OCI-LY3 (cell line): Measurements from ENCODE around the gene H19.

Source experiments
- EZH2phosphoT487 ChIP-seq: fragments of 200-600 bp; shearing (Covaris generic); IDR thresholded peaks from 2 replicates; pipeline ENCODE4 v1.6.1; 2018; ENCODE audit warnings: antibody characterized with exemption, mixed run types, low read depth
- TF ChIP-seq, protein P1 (sequence below): fragments of 200-600, 300-600 bp; sonication (generic); IDR thresholded peaks from 2 replicates; pipeline ENCODE4 v1.5.1; 2014; ENCODE audit warnings: antibody characterized with exemption, low read length, low read depth

GRCh38 chr11:2031058-2031457 lies 33.4 kb upstream of the H19 start:
- TF ChIP-seq, protein P1, sequence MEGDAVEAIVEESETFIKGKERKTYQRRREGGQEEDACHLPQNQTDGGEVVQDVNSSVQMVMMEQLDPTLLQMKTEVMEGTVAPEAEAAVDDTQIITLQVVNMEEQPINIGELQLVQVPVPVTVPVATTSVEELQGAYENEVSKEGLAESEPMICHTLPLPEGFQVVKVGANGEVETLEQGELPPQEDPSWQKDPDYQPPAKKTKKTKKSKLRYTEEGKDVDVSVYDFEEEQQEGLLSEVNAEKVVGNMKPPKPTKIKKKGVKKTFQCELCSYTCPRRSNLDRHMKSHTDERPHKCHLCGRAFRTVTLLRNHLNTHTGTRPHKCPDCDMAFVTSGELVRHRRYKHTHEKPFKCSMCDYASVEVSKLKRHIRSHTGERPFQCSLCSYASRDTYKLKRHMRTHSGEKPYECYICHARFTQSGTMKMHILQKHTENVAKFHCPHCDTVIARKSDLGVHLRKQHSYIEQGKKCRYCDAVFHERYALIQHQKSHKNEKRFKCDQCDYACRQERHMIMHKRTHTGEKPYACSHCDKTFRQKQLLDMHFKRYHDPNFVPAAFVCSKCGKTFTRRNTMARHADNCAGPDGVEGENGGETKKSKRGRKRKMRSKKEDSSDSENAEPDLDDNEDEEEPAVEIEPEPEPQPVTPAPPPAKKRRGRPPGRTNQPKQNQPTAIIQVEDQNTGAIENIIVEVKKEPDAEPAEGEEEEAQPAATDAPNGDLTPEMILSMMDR, result no peak
- TF ChIP-seq EZH2phosphoT487, result no peak
